ENCODE results near the gene DIRAS2.

GRCh38 chr9:90611121-90611520 is 31.5 kb downstream of the DIRAS2 start:
- TF ChIP-seq PATZ1 (CRISPR knock-in tag; IDR thresholded peaks at IDR 0.05; ENCODE audit: borderline replicate concordance) (no peak), ISL1 (CRISPR knock-in tag; IDR thresholded peaks at IDR 0.05) (no peak), OSR1 (CRISPR knock-in tag; IDR thresholded peaks at IDR 0.05) (no peak), ESRRG (CRISPR knock-in tag; IDR thresholded peaks at IDR 0.05) (no peak), ARNTL (CRISPR knock-in tag; IDR thresholded peaks at IDR 0.05; ENCODE audit: borderline replicate concordance, low read depth) (no peak), CREB5 (CRISPR knock-in tag; IDR thresholded peaks at IDR 0.05; ENCODE audit: low read depth) (no peak), PPARA (CRISPR knock-in tag; IDR thresholded peaks at IDR 0.05; ENCODE audit: borderline replicate concordance) (no peak)
